ENCODE measurements around the gene TBL1XR1.

The TBL1XR1 gene

GRCh38 chr3:176992978-176993377, 204.3 kb downstream of the TBL1XR1 start:
- no peak overlapping the region for H3K4me3 ChIP-seq (ENCODE audit: control insufficient read depth, low read depth, low read length)
- no peak for DNase-seq (ENCODE audit: low read depth)
- TF ChIP-seq CTCF (conservative IDR thresholded peaks at IDR 0.05; ENCODE audit: control insufficient read depth, insufficient read depth, low read depth, low read length): no peak

- H3K4me3 ChIP-seq (ENCODE audit: control insufficient read depth, low read depth, low read length): no peak overlapping the region
- no peak for TF ChIP-seq CTCF (conservative IDR thresholded peaks at IDR 0.05; ENCODE audit: control insufficient read depth, insufficient read depth, low read depth, low read length)
- peak; percentile 55 for DNase-seq (ENCODE audit: low read depth)
These were observed 204.7 kb downstream of the TBL1XR1 start for GRCh38 chr3:176992565-176992964.

- TF ChIP-seq CTCF (conservative IDR thresholded peaks at IDR 0.05; ENCODE audit: control insufficient read depth, insufficient read depth, low read depth, low read length): no peak
These were observed 208.5 kb downstream of the TBL1XR1 start for GRCh38 chr3:176988795-176989194.

GRCh38 chr3:176987901-176988650, 209.2 kb downstream of the TBL1XR1 start:
- DNase-seq (ENCODE audit: low read depth): peak; percentile 26
- TF ChIP-seq CTCF (conservative IDR thresholded peaks at IDR 0.05; ENCODE audit: control insufficient read depth, insufficient read depth, low read depth, low read length): no peak

More at GRCh38 chr3:176988795-176989194, 208.5 kb downstream of the TBL1XR1 start:
- H3K4me3 ChIP-seq (ENCODE audit: control insufficient read depth, low read depth, low read length): no peak overlapping the region
- no peak for DNase-seq (ENCODE audit: low read depth)

GRCh38 chr3:176978441-176978840, 218.8 kb downstream of the TBL1XR1 start:
- TF ChIP-seq CTCF (conservative IDR thresholded peaks at IDR 0.05; ENCODE audit: control insufficient read depth, insufficient read depth, low read depth, low read length): no peak
- no peak overlapping the region for H3K4me3 ChIP-seq (ENCODE audit: control insufficient read depth, low read depth, low read length)
- peak; percentile 16 for DNase-seq (ENCODE audit: low read depth)

More at GRCh38 chr3:176987901-176988650, 209.2 kb downstream of the TBL1XR1 start:
- no peak overlapping the region for H3K4me3 ChIP-seq (ENCODE audit: control insufficient read depth, low read depth, low read length)

- DNase-seq (ENCODE audit: low read depth): no peak
- H3K4me3 ChIP-seq (ENCODE audit: control insufficient read depth, low read depth, low read length): no peak overlapping the region
- TF ChIP-seq CTCF (conservative IDR thresholded peaks at IDR 0.05; ENCODE audit: control insufficient read depth, insufficient read depth, low read depth, low read length): no peak
These were observed 220.0 kb downstream of the TBL1XR1 start for GRCh38 chr3:176977331-176977730.

All from fibroblast of mammary gland (primary cell).